22Rv1 (cell line): ENCODE data around the gene MRPS10.

Experiments
- ZFX ChIP-seq: fragments of 450-650 bp; IDR thresholded peaks from 2 replicates; pipeline ENCODE4 v1.6.1; 2017; ENCODE audit warnings: antibody characterized with exemption, borderline replicate concordance
- TF ChIP-seq, protein P1 (sequence below): fragments of 450-650 bp; IDR thresholded peaks from 2 replicates; pipeline ENCODE4 v1.5.1; 2017; ENCODE audit warnings: mild to moderate bottlenecking

DNA sequence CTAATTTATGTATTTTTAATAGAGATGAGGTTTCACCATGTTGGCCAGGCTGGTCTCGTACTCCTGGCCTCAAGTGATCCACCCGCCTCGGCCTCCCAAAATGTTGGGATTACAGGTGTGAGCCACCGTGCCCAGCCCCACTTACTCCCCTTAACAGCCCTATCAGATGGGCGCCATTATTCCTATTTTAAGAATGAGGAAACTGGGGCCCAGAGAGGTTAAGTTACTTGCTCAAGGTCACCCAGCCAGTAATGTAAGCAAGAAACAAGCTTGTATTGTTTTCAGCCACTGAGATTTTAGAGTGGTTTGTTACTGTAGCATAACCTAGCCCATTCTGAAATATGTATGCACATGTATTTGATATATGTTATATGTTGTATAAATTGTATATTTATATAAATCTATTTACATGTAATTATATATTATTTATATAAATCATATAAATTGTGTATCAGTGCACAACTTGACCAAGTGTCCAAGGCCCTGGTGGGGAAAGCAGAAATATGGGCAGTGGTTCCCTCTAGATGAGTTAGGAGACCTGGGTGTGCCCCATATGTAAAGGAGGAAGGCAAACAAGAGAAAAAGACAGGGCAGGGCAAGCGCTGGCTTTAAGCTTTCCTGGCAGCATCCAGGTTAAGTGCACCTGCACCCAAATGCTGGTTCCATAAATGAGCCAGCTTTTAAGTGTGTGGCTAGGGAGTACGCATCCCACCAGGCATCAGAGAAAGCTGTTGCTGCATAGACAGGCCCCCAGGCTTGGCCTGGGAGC lies 45.7 kb downstream of the MRPS10 start:
- TF ChIP-seq, protein P1, sequence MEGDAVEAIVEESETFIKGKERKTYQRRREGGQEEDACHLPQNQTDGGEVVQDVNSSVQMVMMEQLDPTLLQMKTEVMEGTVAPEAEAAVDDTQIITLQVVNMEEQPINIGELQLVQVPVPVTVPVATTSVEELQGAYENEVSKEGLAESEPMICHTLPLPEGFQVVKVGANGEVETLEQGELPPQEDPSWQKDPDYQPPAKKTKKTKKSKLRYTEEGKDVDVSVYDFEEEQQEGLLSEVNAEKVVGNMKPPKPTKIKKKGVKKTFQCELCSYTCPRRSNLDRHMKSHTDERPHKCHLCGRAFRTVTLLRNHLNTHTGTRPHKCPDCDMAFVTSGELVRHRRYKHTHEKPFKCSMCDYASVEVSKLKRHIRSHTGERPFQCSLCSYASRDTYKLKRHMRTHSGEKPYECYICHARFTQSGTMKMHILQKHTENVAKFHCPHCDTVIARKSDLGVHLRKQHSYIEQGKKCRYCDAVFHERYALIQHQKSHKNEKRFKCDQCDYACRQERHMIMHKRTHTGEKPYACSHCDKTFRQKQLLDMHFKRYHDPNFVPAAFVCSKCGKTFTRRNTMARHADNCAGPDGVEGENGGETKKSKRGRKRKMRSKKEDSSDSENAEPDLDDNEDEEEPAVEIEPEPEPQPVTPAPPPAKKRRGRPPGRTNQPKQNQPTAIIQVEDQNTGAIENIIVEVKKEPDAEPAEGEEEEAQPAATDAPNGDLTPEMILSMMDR: no peak
- TF ChIP-seq ZFX: no peak
